ENCODE measurements around the gene ZNF208.

ZNF208 gene

DNA sequence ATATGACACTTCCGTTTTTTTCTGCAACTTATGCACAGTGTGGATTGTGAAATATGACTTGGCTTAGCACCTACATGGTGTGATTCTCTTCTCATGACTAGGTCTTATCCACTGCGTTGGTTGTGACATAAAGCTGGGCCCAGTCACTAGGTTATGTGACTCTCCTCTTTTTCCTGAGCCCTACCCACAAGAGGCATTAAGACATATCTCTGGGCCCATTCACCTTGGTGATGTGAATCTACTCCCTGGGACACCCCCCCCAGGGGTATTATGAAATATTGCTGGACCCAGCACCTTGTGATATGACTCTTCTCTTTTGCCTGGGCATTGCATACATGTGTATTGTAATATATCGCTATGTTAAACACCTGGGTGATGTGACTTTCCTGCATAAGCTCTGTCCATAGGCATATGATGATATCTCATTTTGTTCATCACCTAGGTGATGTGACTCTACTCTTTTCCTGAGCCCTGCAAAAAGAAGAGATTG, 89.0 kb downstream of the ZNF208 start:
- DNase-seq (ENCODE audit: low read depth in 1 of 2, low spot score in 1 of 2), result no peak
- H3K4me3 ChIP-seq (replicated peaks; ENCODE audit: insufficient read depth, low read length), result no peak overlapping the region
- H3K27ac ChIP-seq (replicated peaks), result no peak overlapping the region
- TF ChIP-seq, protein P1, sequence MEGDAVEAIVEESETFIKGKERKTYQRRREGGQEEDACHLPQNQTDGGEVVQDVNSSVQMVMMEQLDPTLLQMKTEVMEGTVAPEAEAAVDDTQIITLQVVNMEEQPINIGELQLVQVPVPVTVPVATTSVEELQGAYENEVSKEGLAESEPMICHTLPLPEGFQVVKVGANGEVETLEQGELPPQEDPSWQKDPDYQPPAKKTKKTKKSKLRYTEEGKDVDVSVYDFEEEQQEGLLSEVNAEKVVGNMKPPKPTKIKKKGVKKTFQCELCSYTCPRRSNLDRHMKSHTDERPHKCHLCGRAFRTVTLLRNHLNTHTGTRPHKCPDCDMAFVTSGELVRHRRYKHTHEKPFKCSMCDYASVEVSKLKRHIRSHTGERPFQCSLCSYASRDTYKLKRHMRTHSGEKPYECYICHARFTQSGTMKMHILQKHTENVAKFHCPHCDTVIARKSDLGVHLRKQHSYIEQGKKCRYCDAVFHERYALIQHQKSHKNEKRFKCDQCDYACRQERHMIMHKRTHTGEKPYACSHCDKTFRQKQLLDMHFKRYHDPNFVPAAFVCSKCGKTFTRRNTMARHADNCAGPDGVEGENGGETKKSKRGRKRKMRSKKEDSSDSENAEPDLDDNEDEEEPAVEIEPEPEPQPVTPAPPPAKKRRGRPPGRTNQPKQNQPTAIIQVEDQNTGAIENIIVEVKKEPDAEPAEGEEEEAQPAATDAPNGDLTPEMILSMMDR (IDR thresholded peaks at IDR 0.05; ENCODE audit: insufficient read depth, low read length), result no peak
- TF ChIP-seq, protein P2, sequence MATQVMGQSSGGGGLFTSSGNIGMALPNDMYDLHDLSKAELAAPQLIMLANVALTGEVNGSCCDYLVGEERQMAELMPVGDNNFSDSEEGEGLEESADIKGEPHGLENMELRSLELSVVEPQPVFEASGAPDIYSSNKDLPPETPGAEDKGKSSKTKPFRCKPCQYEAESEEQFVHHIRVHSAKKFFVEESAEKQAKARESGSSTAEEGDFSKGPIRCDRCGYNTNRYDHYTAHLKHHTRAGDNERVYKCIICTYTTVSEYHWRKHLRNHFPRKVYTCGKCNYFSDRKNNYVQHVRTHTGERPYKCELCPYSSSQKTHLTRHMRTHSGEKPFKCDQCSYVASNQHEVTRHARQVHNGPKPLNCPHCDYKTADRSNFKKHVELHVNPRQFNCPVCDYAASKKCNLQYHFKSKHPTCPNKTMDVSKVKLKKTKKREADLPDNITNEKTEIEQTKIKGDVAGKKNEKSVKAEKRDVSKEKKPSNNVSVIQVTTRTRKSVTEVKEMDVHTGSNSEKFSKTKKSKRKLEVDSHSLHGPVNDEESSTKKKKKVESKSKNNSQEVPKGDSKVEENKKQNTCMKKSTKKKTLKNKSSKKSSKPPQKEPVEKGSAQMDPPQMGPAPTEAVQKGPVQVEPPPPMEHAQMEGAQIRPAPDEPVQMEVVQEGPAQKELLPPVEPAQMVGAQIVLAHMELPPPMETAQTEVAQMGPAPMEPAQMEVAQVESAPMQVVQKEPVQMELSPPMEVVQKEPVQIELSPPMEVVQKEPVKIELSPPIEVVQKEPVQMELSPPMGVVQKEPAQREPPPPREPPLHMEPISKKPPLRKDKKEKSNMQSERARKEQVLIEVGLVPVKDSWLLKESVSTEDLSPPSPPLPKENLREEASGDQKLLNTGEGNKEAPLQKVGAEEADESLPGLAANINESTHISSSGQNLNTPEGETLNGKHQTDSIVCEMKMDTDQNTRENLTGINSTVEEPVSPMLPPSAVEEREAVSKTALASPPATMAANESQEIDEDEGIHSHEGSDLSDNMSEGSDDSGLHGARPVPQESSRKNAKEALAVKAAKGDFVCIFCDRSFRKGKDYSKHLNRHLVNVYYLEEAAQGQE (IDR thresholded peaks at IDR 0.05; ENCODE audit: insufficient replicate concordance, low read depth), result no peak
- no peak for TF ChIP-seq GABPA (IDR thresholded peaks at IDR 0.05; ENCODE audit: low read depth)
- H3K27me3 ChIP-seq (ENCODE audit: insufficient read depth, poor library complexity, severe bottlenecking), result no peaks in the 10 kb centered on the region

DNA sequence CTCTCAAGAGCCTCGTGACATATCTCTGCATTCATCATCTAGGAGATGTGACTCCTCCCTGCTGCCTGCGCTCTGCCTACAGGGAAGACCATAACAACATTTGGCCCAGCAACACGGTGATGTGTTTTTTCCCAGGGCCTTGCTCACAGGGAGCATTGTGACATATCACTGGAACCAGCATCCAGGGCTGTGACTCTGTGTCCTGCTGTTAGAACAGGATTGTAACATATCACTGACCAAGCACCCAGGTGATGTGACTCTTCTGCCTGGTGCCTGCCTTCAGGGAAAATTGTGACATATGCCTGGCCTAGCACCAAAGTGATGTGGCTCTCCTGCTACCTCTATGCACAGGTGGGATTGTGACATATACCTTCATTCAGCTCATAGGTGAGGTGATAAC, 95.3 kb downstream of the ZNF208 start:
- no peaks in the 10 kb centered on the region for H3K27me3 ChIP-seq (ENCODE audit: insufficient read depth, poor library complexity, severe bottlenecking)
- TF ChIP-seq, protein P1 (IDR thresholded peaks at IDR 0.05; ENCODE audit: insufficient read depth, low read length), result no peak
- TF ChIP-seq GABPA (IDR thresholded peaks at IDR 0.05; ENCODE audit: low read depth) (no peak), SPI1 (IDR thresholded peaks at IDR 0.05; ENCODE audit: borderline replicate concordance, low read depth) (no peak), POLR2AphosphoS5 (IDR thresholded peaks at IDR 0.05; ENCODE audit: low read depth) (no peak)
- TF ChIP-seq, protein P2 (IDR thresholded peaks at IDR 0.05; ENCODE audit: insufficient replicate concordance, low read depth), result no peak
- no peak for DNase-seq (ENCODE audit: low read depth in 1 of 2, low spot score in 1 of 2)
- H3K27ac ChIP-seq (replicated peaks), result no peak overlapping the region
- no peak overlapping the region for H3K4me3 ChIP-seq (replicated peaks; ENCODE audit: insufficient read depth, low read length)

DNA sequence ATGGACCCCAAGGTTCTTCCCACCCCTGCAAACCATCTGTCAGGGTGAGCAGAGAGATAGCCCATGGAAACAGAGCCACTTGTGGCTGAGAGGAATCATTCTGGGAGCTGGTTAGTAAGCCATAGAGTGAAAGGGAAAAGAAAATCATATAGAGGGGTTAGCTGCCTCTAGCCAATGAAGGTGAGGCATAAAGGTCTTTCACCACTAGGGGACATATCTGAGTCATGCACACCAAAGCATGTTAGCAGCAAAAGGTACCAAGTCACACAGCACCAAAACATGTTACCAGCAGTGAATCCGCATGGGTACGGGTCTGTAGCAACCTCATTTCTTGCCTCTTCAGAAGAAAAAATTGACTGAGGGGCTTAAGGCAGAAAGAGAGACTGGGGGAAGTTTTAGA, 98.1 kb downstream of the ZNF208 start:
- H3K4me3 ChIP-seq (replicated peaks; ENCODE audit: insufficient read depth, low read length), result no peak overlapping the region
- no peak overlapping the region for H3K27ac ChIP-seq (replicated peaks)
- H3K27me3 ChIP-seq (ENCODE audit: insufficient read depth, poor library complexity, severe bottlenecking), result no peaks in the 10 kb centered on the region
- TF ChIP-seq SPI1 (IDR thresholded peaks at IDR 0.05; ENCODE audit: borderline replicate concordance, low read depth), result no peak
- TF ChIP-seq, protein P2 (IDR thresholded peaks at IDR 0.05; ENCODE audit: insufficient replicate concordance, low read depth), result no peak
- DNase-seq (ENCODE audit: low read depth in 1 of 2, low spot score in 1 of 2), result no peak

DNA sequence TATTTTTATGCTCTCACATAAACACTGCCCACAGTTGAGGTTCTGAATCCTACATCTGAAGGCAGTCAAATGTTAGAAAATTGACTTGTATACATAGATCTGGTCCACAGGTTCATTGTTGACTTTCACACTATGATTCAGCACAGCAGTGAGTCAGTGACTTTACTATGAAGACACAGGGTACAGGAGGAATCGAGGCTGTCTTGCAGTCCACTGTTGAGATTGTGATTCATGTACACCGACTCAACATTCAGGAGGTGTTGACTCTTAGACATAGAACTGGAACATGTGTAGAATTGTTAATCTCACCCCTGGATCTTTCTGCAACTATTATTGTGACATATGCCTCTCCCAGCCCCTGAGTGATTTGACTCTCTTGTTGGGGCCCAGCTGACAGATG, 100.4 kb downstream of the ZNF208 start:
- Histone ChIP-seq H3K4me3 (replicated peaks; ENCODE audit: insufficient read depth, low read length) (no peak overlapping the region), H3K27me3 (ENCODE audit: insufficient read depth, poor library complexity, severe bottlenecking) (no peaks in the 10 kb centered on the region), H3K27ac (replicated peaks) (no peak overlapping the region)
- DNase-seq (ENCODE audit: low read depth in 1 of 2, low spot score in 1 of 2), result no peak
- no peak for TF ChIP-seq GABPA (IDR thresholded peaks at IDR 0.05; ENCODE audit: low read depth)
- TF ChIP-seq, protein P2 (IDR thresholded peaks at IDR 0.05; ENCODE audit: insufficient replicate concordance, low read depth), result no peak
- TF ChIP-seq POLR2AphosphoS5 (IDR thresholded peaks at IDR 0.05; ENCODE audit: low read depth), result no peak
- TF ChIP-seq SPI1 (IDR thresholded peaks at IDR 0.05; ENCODE audit: borderline replicate concordance, low read depth), result no peak
- TF ChIP-seq, protein P1 (IDR thresholded peaks at IDR 0.05; ENCODE audit: insufficient read depth, low read length), result no peak
